Neuronal stem cell (in vitro differentiated cells): ENCODE data around the gene SORCS2.

ENCODE experiments used
- DNase-seq: peaks from one replicate; pipeline ENCODE4 v3.0.0-alpha.2; 2013; ENCODE audit warnings: low spot score
- H2AFZ ChIP-seq: one replicate; pipeline ENCODE4 v1.6.1; 2013; ENCODE audit warnings: mild to moderate bottlenecking, low read length, inconsistent platforms
- H2AK5ac ChIP-seq: 2 replicates; pipeline ENCODE4 v1.6.1; 2013; ENCODE audit warnings: low read depth, mild to moderate bottlenecking, inconsistent platforms, low read length, moderate library complexity, mixed read lengths
- H2BK120ac ChIP-seq: 2 replicates; pipeline ENCODE4 v1.6.1; 2013; ENCODE audit warnings: low read depth, mild to moderate bottlenecking, inconsistent platforms, low read length, moderate library complexity, mixed read lengths
- H2BK12ac ChIP-seq: one replicate; pipeline ENCODE4 v1.6.1; 2013; ENCODE audit warnings: low read length, inconsistent platforms
- H2BK15ac ChIP-seq: 2 replicates; pipeline ENCODE4 v1.6.1; 2013; ENCODE audit warnings: mild to moderate bottlenecking, low read length, inconsistent platforms, mixed read lengths
- H2BK5ac ChIP-seq: one replicate; pipeline ENCODE4 v1.6.1; 2013; ENCODE audit warnings: inconsistent platforms, mild to moderate bottlenecking, low read length, moderate library complexity
- H3K14ac ChIP-seq: one replicate; pipeline ENCODE4 v1.6.1; 2013; ENCODE audit warnings: low read length, inconsistent platforms
- H3K18ac ChIP-seq: 2 replicates; pipeline ENCODE4 v1.6.1; 2013; ENCODE audit warnings: low read length, inconsistent platforms
- H3K23ac ChIP-seq: 2 replicates; pipeline ENCODE4 v1.6.1; 2013; ENCODE audit warnings: low read depth, mild to moderate bottlenecking, mixed read lengths, low read length, inconsistent platforms; ENCODE audit not compliant: poor library complexity
- H3K27ac ChIP-seq: replicated peaks from 3 replicates; pipeline ENCODE4 v1.5.1; 2013; ENCODE audit warnings: low read length, inconsistent platforms
- H3K27me3 ChIP-seq, 3 experiments: 2 replicates each; pipeline ENCODE4 v1.6.1; 2013; ENCODE audit warnings: low read length in 3 of 3, mild to moderate bottlenecking in 2 of 3, inconsistent platforms in 1 of 3, low read depth in 1 of 3, mixed read lengths in 1 of 3, moderate library complexity in 1 of 3; ENCODE audit not compliant: control insufficient read depth in 3 of 3, insufficient read depth in 3 of 3
- H3K36me3 ChIP-seq, 2 donors: replicated peaks in 1 of 2; 2 replicates each; pipeline ENCODE4 v1.6.1; 2013; ENCODE audit warnings: low read length in 2 of 2; ENCODE audit not compliant: control insufficient read depth in 2 of 2, insufficient read depth in 2 of 2
- H3K4ac ChIP-seq: 2 replicates; pipeline ENCODE4 v1.6.1; 2013; ENCODE audit warnings: inconsistent platforms, mild to moderate bottlenecking, low read length, moderate library complexity
- H3K4me1 ChIP-seq, 2 donors: 1 replicate in 1 of 2; 2 replicates in 1 of 2; pipeline ENCODE4 v1.6.1; 2013; ENCODE audit warnings: low read length in 2 of 2, low read depth in 1 of 2; ENCODE audit not compliant: control insufficient read depth in 2 of 2, insufficient read depth in 1 of 2
- H3K4me2 ChIP-seq: one replicate; pipeline ENCODE4 v1.6.1; 2013; ENCODE audit warnings: mild to moderate bottlenecking, low read length, inconsistent platforms; ENCODE audit not compliant: insufficient read depth, poor library complexity, severe bottlenecking
- H3K4me3 ChIP-seq, 2 donors: 2 replicates each; pipeline ENCODE4 v1.5.1; 2013; ENCODE audit warnings: low read length in 2 of 2, mild to moderate bottlenecking in 2 of 2, inconsistent platforms in 1 of 2, moderate library complexity in 1 of 2
- H3K79me1 ChIP-seq: one replicate; pipeline ENCODE4 v1.6.1; 2013; ENCODE audit warnings: low read depth, mild to moderate bottlenecking, inconsistent platforms, low read length, moderate library complexity
- H3K9ac ChIP-seq: one replicate; pipeline ENCODE4 v1.6.1; 2013; ENCODE audit warnings: mild to moderate bottlenecking, low read depth, low read length, inconsistent platforms; ENCODE audit not compliant: poor library complexity
- H3K9me3 ChIP-seq, 2 donors: replicated peaks in 1 of 2; 2 replicates each; pipeline versions ENCODE3 to v1.6.1; 2013; ENCODE audit warnings: low read length in 2 of 2, mild to moderate bottlenecking in 2 of 2, inconsistent platforms in 1 of 2, low read depth in 1 of 2, mixed read lengths in 1 of 2, moderate library complexity in 1 of 2; ENCODE audit not compliant: control insufficient read depth in 2 of 2, insufficient read depth in 1 of 2
- H4K8ac ChIP-seq: one replicate; pipeline ENCODE4 v1.6.1; 2013; ENCODE audit warnings: low read depth, mild to moderate bottlenecking, inconsistent platforms, low read length, moderate library complexity
- H4K91ac ChIP-seq: one replicate; pipeline ENCODE4 v1.6.1; 2013; ENCODE audit warnings: low read length, low read depth, mild to moderate bottlenecking, inconsistent platforms; ENCODE audit not compliant: poor library complexity
- WGBS, 2 donors: extraction: QIAGEN DNeasy Blood & Tissue Kit; methylation state at CpG; one replicate each; pipeline ENCODE4 v1.1.7; 2013; ENCODE audit warnings: missing lambda C conversion rate in 2 of 2, mixed read lengths in 1 of 2; ENCODE audit not compliant: insufficient read length in 2 of 2, insufficient replicate concordance in 1 of 2; ENCODE audit errors: extremely low coverage in 2 of 2; 5-methylcytosine and 5-hydroxymethylcytosine counted together

SORCS2 gene

DNA sequence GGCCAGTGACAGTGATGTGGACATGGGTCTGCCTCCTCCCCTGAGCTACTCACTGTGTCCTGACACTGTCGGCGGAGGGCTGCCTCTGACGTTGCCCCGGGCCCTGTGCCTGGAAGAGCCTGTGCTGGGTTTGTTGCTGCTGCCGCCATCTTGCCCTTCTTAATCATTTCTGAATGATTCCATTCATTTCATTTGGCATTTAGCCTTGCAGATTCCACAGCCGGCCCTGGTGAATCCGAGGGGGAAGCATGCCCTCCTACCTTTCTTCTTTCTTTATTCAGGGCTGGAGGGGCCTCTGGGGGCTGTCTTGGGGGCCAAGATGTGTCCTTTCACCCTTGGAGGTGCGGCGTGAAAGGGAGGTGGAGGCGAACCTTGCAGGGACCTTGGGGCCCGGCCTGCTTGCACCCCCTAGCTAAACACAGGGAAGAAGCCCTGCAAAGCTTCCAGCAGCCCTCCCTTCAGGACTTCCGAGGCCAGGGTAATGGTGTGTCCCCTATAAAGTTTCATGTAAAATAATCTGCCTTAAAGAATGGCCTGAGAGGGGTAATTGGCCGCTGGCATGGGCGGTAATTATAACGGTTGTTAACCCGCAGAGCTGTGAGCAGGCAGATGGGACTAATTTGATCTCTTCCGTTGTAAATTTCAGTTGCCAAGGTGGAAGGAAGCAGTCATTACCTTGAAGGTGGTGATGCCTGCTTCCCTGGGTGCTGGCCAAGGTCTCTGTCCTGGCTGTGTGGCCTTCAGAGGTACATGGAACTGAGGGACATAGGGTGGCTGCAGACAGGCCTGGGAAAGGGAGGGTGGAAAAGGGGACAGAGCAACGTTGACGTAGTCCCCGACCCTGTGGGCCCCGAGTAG is 150.1 kb downstream of the SORCS2 start:
- Histone ChIP-seq H2BK120ac (no peak overlapping the region), H2AFZ (no peak overlapping the region), H4K91ac (no peak overlapping the region), H3K4me2 (no peak overlapping the region), H3K27me3 (no peaks in the 10 kb centered on the region), H3K4ac (no peak overlapping the region), H2AK5ac (peak overlapping the region; percentile 8), H4K8ac (no peak overlapping the region), H3K36me3 (no peaks in the 10 kb centered on the region), H3K4me3 (no peak overlapping the region), H3K9me3 (peaks cover 0 to 2% of the 10 kb centered on the region in 2 donors), H3K23ac (no peak overlapping the region), H3K18ac (peak overlapping the region; percentile 21), H3K4me1 (peaks cover 0 to 2% of the 10 kb centered on the region in 2 donors), H2BK5ac (no peak overlapping the region), H3K9ac (no peak overlapping the region), H2BK15ac (no peak overlapping the region), H3K79me1 (peaks cover 3% of the 10 kb centered on the region), H2BK12ac (no peak overlapping the region), H3K27ac (no peak overlapping the region), H3K14ac (peak overlapping the region; percentile 5)
- no peak for DNase-seq
- no CpG with 5 or more reads among the region's 21 CpGs for WGBS, 2 donors

DNA sequence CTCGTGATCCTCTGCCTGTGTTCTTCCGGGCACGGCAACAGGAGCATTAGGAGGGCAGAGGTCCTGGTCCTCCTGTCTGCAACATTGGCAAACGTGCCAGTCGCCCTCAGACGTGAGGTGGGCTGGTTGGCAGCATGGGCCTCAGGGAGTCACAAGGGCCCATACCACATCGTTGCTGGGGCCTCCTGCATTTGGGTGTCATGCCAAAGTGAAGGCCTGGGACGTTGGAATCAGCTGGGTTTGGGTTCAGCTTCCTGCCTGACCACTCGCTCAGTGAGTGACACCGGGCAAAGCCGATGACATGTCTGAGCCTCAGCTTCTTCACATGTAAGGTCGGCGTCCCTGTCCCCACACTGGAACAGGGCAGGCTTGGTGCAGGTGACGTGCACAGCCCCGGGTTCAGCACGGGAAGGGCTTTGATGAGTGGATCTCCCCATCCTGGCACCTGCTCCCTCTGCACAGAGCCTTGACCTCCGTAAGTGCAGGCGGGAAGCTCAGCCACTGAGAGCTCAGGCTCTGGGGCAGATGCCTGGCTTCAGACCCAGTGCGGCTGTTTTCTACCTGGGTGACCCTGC is 150.8 kb downstream of the SORCS2 start:
- no peak overlapping the region for H3K4me3 ChIP-seq
- WGBS, 2 donors, result no CpG with 5 or more reads among the region's 19 CpGs

DNA sequence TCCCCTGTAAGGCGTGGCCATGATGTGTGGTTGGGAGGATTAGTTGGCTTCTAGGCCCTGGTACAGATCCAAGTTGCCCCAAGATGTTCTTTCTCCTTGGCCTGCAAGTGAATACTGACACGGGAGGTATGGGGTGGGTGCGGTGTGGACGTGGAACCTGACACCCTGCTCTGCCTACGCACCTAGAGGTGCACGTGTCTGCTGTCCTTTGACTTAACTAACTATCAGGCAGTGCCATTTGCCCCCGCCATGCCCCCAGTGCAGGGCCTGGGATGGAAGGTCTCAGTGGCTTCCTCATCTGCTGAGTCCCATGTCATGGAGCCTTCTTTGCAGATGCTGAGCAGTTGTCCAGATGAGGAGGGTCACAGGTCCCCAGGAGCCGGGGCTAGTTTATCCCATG is 151.6 kb downstream of the SORCS2 start:
- H3K9ac ChIP-seq, result no peak overlapping the region
- WGBS, 2 donors, result no CpG with 5 or more reads among the region's 8 CpGs
- H3K9me3 ChIP-seq, result peaks cover 0 to 2% of the 10 kb centered on the region in 2 donors
- H3K4ac ChIP-seq, result no peak overlapping the region
- no peak overlapping the region for H4K91ac ChIP-seq
- H3K14ac ChIP-seq, result no peak overlapping the region
- H2AK5ac ChIP-seq, result peak overlapping the region; percentile 26
- no peak overlapping the region for H2BK120ac ChIP-seq
- H3K36me3 ChIP-seq, result no peaks in the 10 kb centered on the region
- H2BK5ac ChIP-seq, result no peak overlapping the region
- no peak overlapping the region for H3K23ac ChIP-seq
- no peak overlapping the region for H4K8ac ChIP-seq
- no peaks in the 10 kb centered on the region for H3K27me3 ChIP-seq
- H3K4me3 ChIP-seq, result no peak overlapping the region
- no peak overlapping the region for H2BK12ac ChIP-seq
- H3K4me1 ChIP-seq, result peaks cover 0 to 3% of the 10 kb centered on the region in 2 donors
- H2AFZ ChIP-seq, result no peak overlapping the region
- H3K4me2 ChIP-seq, result no peak overlapping the region
- DNase-seq, result no peak
- no peak overlapping the region for H3K27ac ChIP-seq
- H3K18ac ChIP-seq, result peak overlapping the region; percentile 36
- peak overlapping the region; percentile 12 for H2BK15ac ChIP-seq
- H3K79me1 ChIP-seq, result peaks cover 3% of the 10 kb centered on the region

More for the DNA sequence above, 150.8 kb downstream of the SORCS2 start:
- no peak for DNase-seq
- no peak overlapping the region for H4K8ac ChIP-seq
- H3K27ac ChIP-seq, result no peak overlapping the region
- no peak overlapping the region for H3K4ac ChIP-seq
- peak overlapping the region; percentile 5 for H3K14ac ChIP-seq
- no peaks in the 10 kb centered on the region for H3K36me3 ChIP-seq
- H2AFZ ChIP-seq, result no peak overlapping the region
- peaks cover 0 to 2% of the 10 kb centered on the region in 2 donors for H3K4me1 ChIP-seq
- H2BK120ac ChIP-seq, result no peak overlapping the region
- H4K91ac ChIP-seq, result no peak overlapping the region
- H3K23ac ChIP-seq, result no peak overlapping the region
- H2BK5ac ChIP-seq, result no peak overlapping the region
- H2BK12ac ChIP-seq, result no peak overlapping the region
- no peak overlapping the region for H2BK15ac ChIP-seq
- no peaks in the 10 kb centered on the region for H3K27me3 ChIP-seq
- peak overlapping the region; percentile 8 for H2AK5ac ChIP-seq
- H3K9me3 ChIP-seq, result peaks cover 0 to 2% of the 10 kb centered on the region in 2 donors
- no peak overlapping the region for H3K4me2 ChIP-seq
- H3K18ac ChIP-seq, result peak overlapping the region; percentile 63
- H3K79me1 ChIP-seq, result peaks cover 3% of the 10 kb centered on the region
- H3K9ac ChIP-seq, result no peak overlapping the region

GRCh38 chr4:7344636-7345155 is 152.4 kb downstream of the SORCS2 start:
- no peak overlapping the region for H3K4ac ChIP-seq
- no peaks in the 10 kb centered on the region for H3K27me3 ChIP-seq
- no peak overlapping the region for H2AK5ac ChIP-seq
- H2BK120ac ChIP-seq, result no peak overlapping the region
- H2BK12ac ChIP-seq, result no peak overlapping the region
- no peak overlapping the region for H3K14ac ChIP-seq
- no peak overlapping the region for H4K91ac ChIP-seq
- no peak overlapping the region for H4K8ac ChIP-seq
- H3K9me3 ChIP-seq, result peaks cover 0 to 2% of the 10 kb centered on the region in 2 donors
- H3K9ac ChIP-seq, result no peak overlapping the region
- peak overlapping the region; percentile 12 for H2BK15ac ChIP-seq
- H3K36me3 ChIP-seq, result no peaks in the 10 kb centered on the region
- no peak overlapping the region for H3K4me2 ChIP-seq
- no peaks in the 10 kb centered on the region for H3K79me1 ChIP-seq
- H2BK5ac ChIP-seq, result no peak overlapping the region
- H2AFZ ChIP-seq, result no peak overlapping the region
- no peak for DNase-seq
- H3K27ac ChIP-seq, result no peak overlapping the region
- peaks cover 0 to 4% of the 10 kb centered on the region in 2 donors for H3K4me1 ChIP-seq
- no peak overlapping the region for H3K18ac ChIP-seq
- no CpG with 5 or more reads among the region's 10 CpGs for whole genome bisulfite sequencing, 2 donors
- no peak overlapping the region for H3K23ac ChIP-seq
- H3K4me3 ChIP-seq, result no peak overlapping the region
